Measurements from ENCODE around the gene CUL7. TPM values are rescaled to one million over a fixed set of nuclear protein-coding genes. Genes with fewer than 3 reads are reported as not detected.

CUL7 gene
- total and polyA plus RNA-seq, 2 of the 8 experiments (the other 6 are each of a cell fraction or from before 2014, with no cell fraction given), result 10.8 to 15.0 TPM

DNA sequence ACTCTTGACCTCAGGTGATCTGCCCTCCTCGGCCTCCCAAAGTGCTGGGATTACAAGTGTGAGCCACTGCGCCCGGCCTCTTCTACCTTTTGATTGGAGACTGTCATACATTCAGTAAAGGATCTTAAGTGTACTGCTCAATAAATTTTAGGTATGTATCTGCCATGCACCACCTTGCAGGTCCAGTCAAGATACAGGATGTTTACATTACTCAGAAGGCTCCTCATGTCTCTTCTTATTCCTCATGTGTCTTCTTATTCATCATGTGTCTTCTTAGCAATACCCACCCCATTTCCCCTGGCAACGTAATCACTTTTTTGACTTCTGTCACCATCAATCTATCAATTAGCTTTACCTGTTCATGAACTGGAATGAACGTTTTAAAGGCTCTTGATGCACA is 47.8 kb downstream of the CUL7 start (continued):
- TF ChIP-seq NANOG (IDR thresholded peaks at IDR 0.05; ENCODE audit: insufficient read depth, low read depth, low read length, poor library complexity, severe bottlenecking), result no peak
- no peak for TF ChIP-seq GABPA (IDR thresholded peaks at IDR 0.05; ENCODE audit: borderline replicate concordance, insufficient read depth, low read length)
